CD4-positive, alpha-beta T cell treated with Interleukin-1 beta for 1 hour (primary cell): Measurements from ENCODE around the gene NYNRIN.

ENCODE experiments used
- DNase-seq, 2 donors: peaks; one replicate each; pipeline ENCODE4 v3.0.0-alpha.2; 2020 to 2022

The NYNRIN gene

GRCh38 chr14:24463017-24463883 is 64.4 kb downstream of the NYNRIN start:
- no peak for DNase-seq

- no peak for DNase-seq
Observed at GRCh38 chr14:24463884-24464785, 65.3 kb downstream of the NYNRIN start.

- DNase-seq = no peak
Observed at GRCh38 chr14:24465368-24465767, 66.6 kb downstream of the NYNRIN start.

GRCh38 chr14:24465805-24466204 is 67.0 kb downstream of the NYNRIN start:
- DNase-seq = no peak
